ENCODE data around the gene DDX3X. TPM values are rescaled to one million over a fixed set of nuclear protein-coding genes. Genes with fewer than 3 reads are reported as not detected.

The DDX3X gene
- total RNA-seq, 2 experiments from 2014 or later: 75.1 to 85.0 TPM

DNA sequence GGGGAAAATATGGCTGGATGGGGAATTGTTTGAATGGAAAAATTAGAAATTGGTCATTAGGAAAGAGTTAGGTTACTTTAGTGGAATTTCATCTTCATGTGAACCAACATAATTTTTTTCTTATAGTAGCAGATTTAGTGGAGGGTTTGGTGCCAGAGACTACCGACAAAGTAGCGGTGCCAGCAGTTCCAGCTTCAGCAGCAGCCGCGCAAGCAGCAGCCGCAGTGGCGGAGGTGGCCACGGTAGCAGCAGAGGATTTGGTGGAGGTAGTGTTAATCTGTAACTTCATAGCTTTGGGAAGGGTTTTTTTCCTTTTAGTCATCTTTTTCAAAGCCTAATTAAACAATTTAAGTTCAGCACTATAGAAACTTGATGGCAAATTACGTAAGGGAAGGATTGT lies 13.2 kb downstream of the DDX3X start:
- intact Hi-C loops (cut with micrococcal nuclease; ENCODE audit: unreplicated experiment): no loop called here
- Histone ChIP-seq H4K20me1 (ENCODE audit: insufficient read depth, low read length) (0 out of 2 replicates have a peak, but pooled peaks cover 11% of the 10 kb centered on the region), H3K9me3 (ENCODE audit: low read length) (no peaks in the 10 kb centered on the region), H3K4me1 (ENCODE audit: insufficient read depth, low read length, poor library complexity, severe bottlenecking) (peaks cover 5% of the 10 kb centered on the region), H3K79me2 (ENCODE audit: insufficient read depth, low read depth, low read length) (peaks cover 16% of the 10 kb centered on the region), H3K4me3 (ENCODE audit: low read depth, low read length, poor library complexity, severe bottlenecking) (no peak overlapping the region), H3K27ac (ENCODE audit: low read depth, low read length, poor library complexity, severe bottlenecking) (no peak overlapping the region), H2AFZ (ENCODE audit: low read length) (no peak overlapping the region), H3K4me2 (ENCODE audit: low read length) (no peak overlapping the region), H3K9me2 (ENCODE audit: insufficient read depth, low read length) (no peaks in the 10 kb centered on the region), H3K36me3 (ENCODE audit: insufficient read depth, low read length) (peaks cover 86% of the 10 kb centered on the region)
- TF ChIP-seq, protein P1, sequence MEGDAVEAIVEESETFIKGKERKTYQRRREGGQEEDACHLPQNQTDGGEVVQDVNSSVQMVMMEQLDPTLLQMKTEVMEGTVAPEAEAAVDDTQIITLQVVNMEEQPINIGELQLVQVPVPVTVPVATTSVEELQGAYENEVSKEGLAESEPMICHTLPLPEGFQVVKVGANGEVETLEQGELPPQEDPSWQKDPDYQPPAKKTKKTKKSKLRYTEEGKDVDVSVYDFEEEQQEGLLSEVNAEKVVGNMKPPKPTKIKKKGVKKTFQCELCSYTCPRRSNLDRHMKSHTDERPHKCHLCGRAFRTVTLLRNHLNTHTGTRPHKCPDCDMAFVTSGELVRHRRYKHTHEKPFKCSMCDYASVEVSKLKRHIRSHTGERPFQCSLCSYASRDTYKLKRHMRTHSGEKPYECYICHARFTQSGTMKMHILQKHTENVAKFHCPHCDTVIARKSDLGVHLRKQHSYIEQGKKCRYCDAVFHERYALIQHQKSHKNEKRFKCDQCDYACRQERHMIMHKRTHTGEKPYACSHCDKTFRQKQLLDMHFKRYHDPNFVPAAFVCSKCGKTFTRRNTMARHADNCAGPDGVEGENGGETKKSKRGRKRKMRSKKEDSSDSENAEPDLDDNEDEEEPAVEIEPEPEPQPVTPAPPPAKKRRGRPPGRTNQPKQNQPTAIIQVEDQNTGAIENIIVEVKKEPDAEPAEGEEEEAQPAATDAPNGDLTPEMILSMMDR (conservative IDR thresholded peaks at IDR 0.05; ENCODE audit: low read length): no peak
- TF ChIP-seq EZH2phosphoT487 (IDR thresholded peaks at IDR 0.05; ENCODE audit: borderline replicate concordance, low read depth, low read length): no peak
- CTCF ChIA-PET (ENCODE audit: unreplicated experiment): no interaction called here
- no TSS peak for BruUV-seq (replicated peaks)
- no peak for DNase-seq (ENCODE audit: low spot score)
- POLR2A ChIA-PET: no interaction called here

DNA sequence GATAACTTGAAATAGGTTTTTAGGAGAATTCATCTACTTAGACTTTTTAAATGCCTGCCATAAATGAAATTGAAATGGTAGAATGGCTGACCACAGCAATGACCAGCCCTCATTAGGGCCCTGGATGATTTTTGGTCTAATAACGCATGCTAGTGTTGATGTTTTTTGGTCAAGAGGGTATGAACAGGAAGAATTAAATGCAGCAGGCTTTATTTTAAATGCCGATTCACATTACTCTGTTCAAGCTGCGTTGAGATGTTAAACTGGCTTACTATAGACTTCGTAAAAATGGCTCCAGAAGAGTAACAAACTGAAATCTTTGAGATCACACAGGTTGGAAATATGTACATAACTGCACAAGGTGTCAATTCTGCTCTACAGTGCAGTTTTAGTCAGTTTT lies 14.6 kb downstream of the DDX3X start:
- no peak overlapping the region for H2AFZ ChIP-seq (ENCODE audit: low read length)
- no peak overlapping the region for H3K27ac ChIP-seq (ENCODE audit: low read depth, low read length, poor library complexity, severe bottlenecking)
- peaks cover 73% of the 10 kb centered on the region for H3K36me3 ChIP-seq (ENCODE audit: insufficient read depth, low read length)
- H3K79me2 ChIP-seq (ENCODE audit: insufficient read depth, low read depth, low read length): peaks cover 2% of the 10 kb centered on the region; the same call in 1 of the 2 replicates
- H3K4me2 ChIP-seq (ENCODE audit: low read length): no peak overlapping the region
- H3K4me3 ChIP-seq (ENCODE audit: low read depth, low read length, poor library complexity, severe bottlenecking): no peak overlapping the region
- ChIA-PET POLR2A (no interaction called here), CTCF (ENCODE audit: unreplicated experiment) (no interaction called here)
- no peaks in the 10 kb centered on the region for H3K9me3 ChIP-seq (ENCODE audit: low read length)
- BruUV-seq (replicated peaks): no TSS peak
- peaks cover 12% of the 10 kb centered on the region for H3K4me1 ChIP-seq (ENCODE audit: insufficient read depth, low read length, poor library complexity, severe bottlenecking)
- H4K20me1 ChIP-seq (ENCODE audit: insufficient read depth, low read length): 0 out of 2 replicates have a peak, but pooled peaks cover 6% of the 10 kb centered on the region
- no peak for DNase-seq (ENCODE audit: low spot score)
- intact Hi-C loops (cut with micrococcal nuclease; ENCODE audit: unreplicated experiment): no loop called here
- no peaks in the 10 kb centered on the region for H3K9me2 ChIP-seq (ENCODE audit: insufficient read depth, low read length)
- TF ChIP-seq EZH2phosphoT487 (IDR thresholded peaks at IDR 0.05; ENCODE audit: borderline replicate concordance, low read depth, low read length): no peak
- TF ChIP-seq, protein P1 (conservative IDR thresholded peaks at IDR 0.05; ENCODE audit: low read length): no peak

DNA sequence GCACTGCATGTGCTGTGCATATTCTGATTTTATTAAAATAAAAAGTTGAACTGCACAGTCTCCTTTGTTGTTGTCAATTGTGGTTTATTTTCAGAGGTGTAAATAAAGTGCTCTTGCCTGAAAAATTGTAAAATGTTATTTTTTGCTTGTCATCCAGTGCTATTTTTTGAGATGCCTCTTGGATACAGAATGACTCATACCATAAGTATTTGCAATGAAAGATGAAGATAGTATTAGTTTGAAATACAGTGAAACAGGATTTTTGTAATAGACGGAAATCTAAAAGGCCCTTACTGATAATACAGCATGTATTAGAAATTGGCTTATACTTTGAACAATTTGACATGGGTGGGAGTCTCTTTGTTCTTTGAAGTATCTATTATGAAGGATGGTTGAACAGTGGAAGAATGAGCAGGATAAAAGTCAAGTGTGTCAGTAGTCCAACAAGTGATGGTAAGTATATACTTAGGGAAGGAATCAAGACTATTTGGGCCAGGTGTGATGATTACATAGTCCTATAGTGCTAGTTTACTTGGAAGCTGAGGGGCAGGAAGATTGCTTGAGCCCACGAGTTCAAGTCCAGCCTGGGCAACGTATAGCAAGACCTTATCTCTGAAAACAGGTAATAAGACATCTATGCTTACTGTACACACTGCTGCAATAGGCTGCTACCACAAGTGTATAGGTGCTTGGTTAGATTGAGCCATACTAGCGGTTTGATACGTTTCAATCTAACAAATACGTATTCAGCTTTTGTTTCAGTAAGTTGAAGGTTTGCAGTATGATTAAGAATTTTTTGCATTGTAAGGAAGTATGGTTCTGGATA lies 16.4 kb downstream of the DDX3X start:
- H3K36me3 ChIP-seq (ENCODE audit: insufficient read depth, low read length): peaks cover 54% of the 10 kb centered on the region
- no peaks in the 10 kb centered on the region for H3K9me3 ChIP-seq (ENCODE audit: low read length)
- no peak overlapping the region for H2AFZ ChIP-seq (ENCODE audit: low read length)
- no peaks in the 10 kb centered on the region for H3K79me2 ChIP-seq (ENCODE audit: insufficient read depth, low read depth, low read length)
- POLR2A ChIA-PET: no interaction called here
- H4K20me1 ChIP-seq (ENCODE audit: insufficient read depth, low read length): 0 out of 2 replicates have a peak, but pooled peaks cover 5% of the 10 kb centered on the region
- CTCF ChIA-PET (ENCODE audit: unreplicated experiment): no interaction called here
- no peak overlapping the region for H3K4me2 ChIP-seq (ENCODE audit: low read length)
- peaks cover 12% of the 10 kb centered on the region for H3K4me1 ChIP-seq (ENCODE audit: insufficient read depth, low read length, poor library complexity, severe bottlenecking)
- no TSS peak for BruUV-seq (replicated peaks)
- no peak overlapping the region for H3K27ac ChIP-seq (ENCODE audit: low read depth, low read length, poor library complexity, severe bottlenecking)
- H3K9me2 ChIP-seq (ENCODE audit: insufficient read depth, low read length): no peaks in the 10 kb centered on the region
- H3K4me3 ChIP-seq (ENCODE audit: low read depth, low read length, poor library complexity, severe bottlenecking): no peak overlapping the region
- no peak for DNase-seq (ENCODE audit: low spot score)
- intact Hi-C loops (cut with micrococcal nuclease; ENCODE audit: unreplicated experiment): no loop called here
- TF ChIP-seq EZH2phosphoT487 (IDR thresholded peaks at IDR 0.05; ENCODE audit: borderline replicate concordance, low read depth, low read length): no peak
- TF ChIP-seq, protein P1 (conservative IDR thresholded peaks at IDR 0.05; ENCODE audit: low read length): no peak

Measured in OCI-LY7 (cell line).